GM20000 (cell line): ENCODE measurements around the gene ZNF552.
A peak's percentile ranks its signal among the peaks of the same experiment; 100 is the strongest.
"Not testable (repeated sequence)": the region's sequence is repeated elsewhere in the genome, so short reads cannot be mapped to it uniquely, and the experiment has no call there.

Experiments
- DNase-seq: peaks from one replicate; pipeline ENCODE4 v3.0.0; 2012; ENCODE audit warnings: low spot score
- TF ChIP-seq, protein P1 (sequence below): IDR thresholded peaks from 2 replicates; pipeline ENCODE4 v1.5.1; 2012; ENCODE audit warnings: mild to moderate bottlenecking, control low read depth; ENCODE audit errors: extremely low read depth, missing control alignments

Gene ZNF552

DNA sequence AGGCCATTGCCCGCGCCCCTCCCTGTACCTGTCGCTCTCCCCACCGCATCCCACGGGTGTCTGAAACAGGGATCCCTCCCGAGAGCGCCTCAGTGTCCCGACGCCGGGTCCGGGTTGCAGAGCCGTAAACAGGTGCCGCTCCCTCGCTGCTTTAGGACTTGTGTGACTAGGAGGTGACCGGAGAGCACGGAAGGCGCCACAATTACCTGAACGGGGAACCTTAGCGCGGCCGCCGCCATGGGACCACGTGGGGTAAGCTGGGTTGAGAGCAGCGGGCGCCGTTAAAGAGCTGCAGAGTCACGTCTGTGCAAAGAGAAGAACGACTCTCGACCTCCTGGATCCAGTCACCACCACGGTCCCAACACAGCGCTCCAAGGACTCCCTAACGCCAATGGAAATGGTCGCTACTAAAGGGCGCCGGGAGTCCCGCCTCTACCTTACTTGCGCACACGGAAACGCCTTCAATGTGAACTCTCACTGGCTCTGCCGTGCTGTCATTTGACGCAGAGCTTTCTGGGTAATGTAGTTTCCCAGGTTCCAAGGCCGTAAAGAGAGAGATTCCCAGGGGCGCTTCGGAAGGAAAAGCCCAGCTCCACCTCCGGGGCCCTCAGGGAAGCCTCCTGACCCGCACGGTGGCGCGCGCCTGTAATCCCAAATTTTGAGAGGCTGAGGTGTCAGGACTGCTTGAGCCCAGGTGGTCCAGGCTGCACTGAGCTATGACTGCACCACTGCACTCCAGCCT is at the start of gene ZNF552:
Gene ZNF552 (minus strand): TSS at position 409 of the 742 bp plus-strand sequence. CDS start 170 bp downstream, at position 239.
- TF ChIP-seq, protein P1, sequence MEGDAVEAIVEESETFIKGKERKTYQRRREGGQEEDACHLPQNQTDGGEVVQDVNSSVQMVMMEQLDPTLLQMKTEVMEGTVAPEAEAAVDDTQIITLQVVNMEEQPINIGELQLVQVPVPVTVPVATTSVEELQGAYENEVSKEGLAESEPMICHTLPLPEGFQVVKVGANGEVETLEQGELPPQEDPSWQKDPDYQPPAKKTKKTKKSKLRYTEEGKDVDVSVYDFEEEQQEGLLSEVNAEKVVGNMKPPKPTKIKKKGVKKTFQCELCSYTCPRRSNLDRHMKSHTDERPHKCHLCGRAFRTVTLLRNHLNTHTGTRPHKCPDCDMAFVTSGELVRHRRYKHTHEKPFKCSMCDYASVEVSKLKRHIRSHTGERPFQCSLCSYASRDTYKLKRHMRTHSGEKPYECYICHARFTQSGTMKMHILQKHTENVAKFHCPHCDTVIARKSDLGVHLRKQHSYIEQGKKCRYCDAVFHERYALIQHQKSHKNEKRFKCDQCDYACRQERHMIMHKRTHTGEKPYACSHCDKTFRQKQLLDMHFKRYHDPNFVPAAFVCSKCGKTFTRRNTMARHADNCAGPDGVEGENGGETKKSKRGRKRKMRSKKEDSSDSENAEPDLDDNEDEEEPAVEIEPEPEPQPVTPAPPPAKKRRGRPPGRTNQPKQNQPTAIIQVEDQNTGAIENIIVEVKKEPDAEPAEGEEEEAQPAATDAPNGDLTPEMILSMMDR = no peak
- peak; percentile 80 for DNase-seq

DNA sequence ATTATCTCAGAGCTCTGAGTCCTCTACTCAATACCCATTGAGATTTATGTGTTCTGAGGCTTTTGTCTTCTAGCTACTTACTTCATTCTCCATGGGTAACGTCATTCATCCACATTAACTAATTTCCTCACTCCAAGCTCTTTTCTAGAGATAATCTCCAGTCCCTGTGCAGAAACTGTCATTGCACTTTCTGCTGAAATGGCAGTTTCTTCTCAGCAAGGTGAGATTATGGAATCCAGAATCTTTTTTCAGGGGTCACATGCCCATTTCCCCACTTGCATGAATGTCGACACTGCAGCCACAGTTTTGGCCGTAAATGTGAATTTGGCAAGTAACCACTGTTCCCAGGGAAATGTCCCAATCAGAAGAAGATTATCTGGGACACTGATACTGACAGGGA is 47.6 kb upstream of the ZNF552 start:
- not testable (repeated sequence) for DNase-seq

DNA sequence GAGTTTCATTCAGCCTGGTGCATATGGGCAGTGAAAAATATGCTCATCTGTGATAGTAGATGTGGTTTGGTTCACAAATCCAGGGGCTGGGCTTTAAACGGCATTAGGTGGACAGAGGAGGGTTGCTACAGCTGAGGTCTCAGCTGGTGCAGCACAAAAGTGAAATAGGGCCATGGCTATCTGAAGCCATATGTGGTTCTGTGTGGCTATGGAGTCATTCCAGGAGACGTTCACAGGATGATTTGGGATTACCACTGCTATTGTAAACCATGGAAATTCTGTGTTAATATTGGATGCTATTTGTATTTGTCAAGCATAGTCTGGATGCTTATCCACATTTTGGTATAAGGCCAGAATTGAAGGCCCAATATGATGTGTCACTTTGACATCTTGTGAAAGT is 39.4 kb upstream of the ZNF552 start:
- not testable (repeated sequence) for DNase-seq

DNA sequence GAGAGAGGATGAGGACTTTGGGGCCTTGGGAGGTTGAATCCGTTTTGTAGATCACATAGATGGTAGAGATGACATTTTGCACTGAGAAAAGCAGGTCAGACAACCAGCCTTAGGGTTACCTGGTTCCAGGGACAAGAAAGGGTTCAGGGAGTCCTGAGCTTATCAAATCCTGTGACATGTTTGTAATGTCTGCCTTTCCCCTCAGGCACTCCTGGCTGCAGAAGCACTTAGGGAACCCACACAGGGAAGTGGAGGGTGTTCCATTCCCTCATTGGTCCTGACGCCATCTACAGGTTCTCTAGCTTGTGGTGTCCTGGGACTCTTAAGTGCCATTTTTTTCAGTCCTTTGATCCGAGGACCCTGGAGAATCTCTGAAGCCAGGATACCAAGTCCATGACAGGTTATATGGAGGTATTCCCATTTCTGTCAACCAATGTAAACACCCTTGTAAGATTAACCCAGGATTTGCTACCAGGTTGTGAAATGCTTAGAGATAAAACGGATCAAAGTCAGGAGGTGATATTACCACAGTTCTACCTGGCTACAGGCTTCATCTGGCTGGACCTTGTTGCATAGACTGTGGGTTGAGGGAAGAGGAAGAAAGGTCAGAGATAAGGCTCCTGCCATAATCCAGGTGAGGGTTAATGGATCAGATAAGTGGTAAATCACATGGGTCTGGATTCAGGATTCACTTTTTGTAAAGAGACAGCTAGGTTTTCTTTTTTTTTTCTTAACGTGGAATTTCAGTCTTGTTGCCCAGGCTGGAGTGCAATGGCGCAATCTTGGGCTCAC is 37.3 kb upstream of the ZNF552 start:
- not testable (repeated sequence) for DNase-seq

DNA sequence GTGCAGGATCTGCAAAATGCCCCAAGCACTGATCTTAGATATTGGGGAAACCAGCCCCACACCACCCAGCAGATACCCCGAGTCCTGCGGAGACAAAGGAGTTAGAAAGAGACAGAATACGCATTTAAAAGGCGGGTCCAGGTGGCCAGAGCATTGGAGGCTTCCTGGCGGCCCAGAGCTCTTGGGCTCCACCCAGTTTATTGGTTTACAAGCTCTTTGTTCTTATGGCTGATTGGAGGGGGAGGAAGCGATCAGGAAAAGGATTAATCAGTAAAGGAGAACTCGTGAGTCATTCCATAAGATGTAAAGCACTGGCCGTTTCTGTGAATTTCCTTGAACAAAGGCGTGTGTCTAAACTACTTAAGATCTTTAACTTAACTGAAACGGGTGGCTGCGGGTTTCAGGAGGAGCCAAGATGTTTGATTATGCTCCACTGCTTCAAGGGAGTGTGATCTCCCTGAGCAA is 35.9 kb upstream of the ZNF552 start:
- TF ChIP-seq, protein P1 = no peak
- DNase-seq = peak; percentile 6

DNA sequence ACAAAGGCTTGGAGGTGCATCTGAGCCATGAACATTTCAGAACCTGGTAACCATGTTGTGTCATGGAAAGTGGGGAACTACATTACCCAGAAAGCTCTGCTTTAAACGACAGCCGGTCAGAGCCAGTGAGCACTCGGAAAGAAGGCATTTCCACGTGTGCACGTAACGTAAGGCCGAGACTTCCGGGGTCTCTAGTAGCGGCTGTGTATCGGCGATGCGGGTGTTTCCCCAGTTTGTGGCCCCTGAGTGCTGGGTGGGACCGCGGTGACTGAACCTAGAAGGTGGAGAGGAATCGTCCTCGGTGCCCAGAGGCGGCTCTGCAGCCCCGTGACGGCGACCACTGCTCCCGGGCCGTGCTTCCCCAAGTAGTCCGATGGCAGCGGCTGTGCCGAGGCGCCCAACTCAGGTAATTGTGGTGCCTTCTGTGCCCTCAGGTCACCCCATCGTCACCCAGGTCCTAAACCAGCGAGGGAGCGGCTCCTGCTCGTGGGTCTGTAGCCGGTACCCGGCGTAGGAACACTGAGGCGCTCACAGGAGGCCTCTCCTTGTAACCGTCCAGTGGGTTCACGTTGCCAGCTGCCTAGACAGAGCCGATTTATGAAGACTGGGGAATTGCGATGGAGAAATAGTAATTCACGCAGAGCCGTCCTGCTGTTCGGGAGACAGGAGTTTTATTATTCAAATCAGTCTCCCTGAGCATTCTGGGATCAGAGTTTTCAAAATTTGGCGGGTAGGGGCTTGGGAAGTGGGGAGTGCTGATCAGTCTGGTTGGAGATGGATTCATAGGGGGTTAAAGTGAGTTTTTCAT is 35.2 kb upstream of the ZNF552 start, which contains the start of gene ZNF587:
Gene ZNF587 (plus strand): TSS at position 194 of the 808 bp plus-strand sequence. CDS start 180 bp downstream, at position 374.
- DNase-seq = peak; percentile 74

DNA sequence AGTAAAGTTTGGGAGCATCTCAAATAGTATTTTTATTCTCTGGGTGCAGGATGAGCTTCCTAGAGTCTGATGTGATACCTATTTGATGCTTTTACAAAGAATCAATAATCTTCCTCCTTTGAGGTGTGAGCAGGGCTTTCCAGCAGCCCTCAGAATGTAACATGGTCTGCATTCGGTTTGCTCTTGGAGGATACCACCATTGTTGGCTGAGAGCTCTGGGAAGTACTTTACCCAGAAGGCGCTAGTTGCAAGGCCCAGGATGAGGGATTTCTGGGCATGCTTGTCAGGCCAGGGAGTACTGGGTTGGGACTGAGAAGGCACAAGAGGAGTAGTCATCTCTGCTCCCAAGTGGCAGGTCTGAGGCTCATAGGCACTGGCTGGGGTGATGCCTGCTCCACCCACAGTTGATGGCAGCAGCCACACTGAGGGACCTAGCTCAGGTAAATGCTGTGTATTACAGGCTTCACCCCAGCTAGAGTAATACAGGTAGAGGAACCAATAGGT is 34.5 kb upstream of the ZNF552 start:
- not testable (repeated sequence) for DNase-seq

DNA sequence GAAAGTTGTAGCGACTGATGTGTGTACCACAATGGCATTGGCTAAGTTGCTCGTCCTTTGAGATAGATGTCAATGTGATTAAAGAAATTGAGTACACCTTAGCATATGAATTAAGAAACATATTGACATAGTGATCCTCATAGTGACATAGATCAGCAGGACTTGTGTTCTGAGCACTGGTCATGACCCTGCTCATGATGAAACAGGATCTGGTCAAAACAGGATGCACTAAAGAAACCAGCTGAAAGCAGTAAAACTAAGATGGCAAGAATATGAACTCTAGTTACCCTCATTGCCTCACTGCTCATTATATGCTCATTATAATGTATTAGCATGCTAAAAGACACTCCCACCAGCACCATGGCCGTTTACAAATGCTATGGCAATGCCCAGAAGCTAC is 32.5 kb upstream of the ZNF552 start:
- not testable (repeated sequence) for DNase-seq

DNA sequence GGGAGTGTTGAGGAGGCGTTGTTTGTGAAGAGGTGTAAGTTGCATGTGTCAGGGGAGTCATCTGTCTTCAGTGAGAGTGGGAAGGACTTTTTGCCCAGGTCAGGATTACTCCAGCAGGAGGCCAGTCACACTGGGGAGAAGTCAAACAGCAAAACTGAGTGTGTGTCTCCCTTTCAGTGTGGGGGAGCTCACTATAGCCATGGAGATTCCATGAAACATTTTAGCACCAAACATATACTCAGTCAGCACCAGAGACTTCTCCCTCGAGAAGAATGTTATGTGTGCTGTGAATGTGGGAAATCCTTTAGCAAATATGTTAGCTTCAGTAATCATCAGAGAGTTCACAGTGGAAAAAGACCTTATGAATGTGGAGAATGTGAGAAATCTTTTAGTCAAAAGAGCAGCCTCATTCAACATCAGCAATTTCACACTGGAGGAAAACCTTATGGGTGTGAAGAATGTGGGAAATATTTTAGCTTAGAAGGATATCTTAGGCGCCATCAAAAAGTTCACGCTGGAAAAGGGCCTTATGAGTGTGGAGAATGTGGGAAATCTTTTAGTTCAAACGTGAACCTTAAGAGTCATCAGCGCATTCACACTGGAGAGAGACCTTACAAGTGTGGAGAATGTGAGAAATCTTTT is 26.5 kb upstream of the ZNF552 start:
- no peak for DNase-seq

DNA sequence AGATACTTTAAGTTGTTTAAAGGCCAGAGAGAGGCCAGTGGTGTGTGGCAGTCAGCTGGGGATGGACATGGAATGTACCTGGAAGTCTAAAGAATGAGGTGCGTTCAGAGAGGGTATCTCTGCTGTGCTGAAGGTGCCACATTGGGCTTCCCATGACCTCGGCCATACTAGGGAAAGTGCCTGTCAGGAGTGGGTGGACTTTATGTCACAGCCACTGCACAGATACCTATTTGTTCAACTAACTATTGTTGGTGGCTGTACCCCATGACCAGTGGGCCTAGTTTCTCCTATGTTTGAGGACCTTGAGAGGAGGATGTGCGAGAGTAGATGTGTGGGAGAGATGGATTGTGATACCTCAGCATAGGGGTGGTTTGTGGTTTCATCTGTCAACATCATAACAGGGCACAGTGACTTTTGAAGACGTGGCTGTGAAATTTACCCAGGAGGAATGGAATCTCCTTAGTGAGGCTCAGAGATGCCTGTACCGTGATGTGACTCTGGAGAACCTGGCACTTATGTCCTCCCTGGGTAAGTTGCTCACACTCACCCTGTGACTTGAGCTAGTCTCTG is 24.0 kb upstream of the ZNF552 start:
- not testable (repeated sequence) for DNase-seq

More for the DNA sequence above, 26.5 kb upstream of the ZNF552 start:
- TF ChIP-seq, protein P1 = no peak

DNA sequence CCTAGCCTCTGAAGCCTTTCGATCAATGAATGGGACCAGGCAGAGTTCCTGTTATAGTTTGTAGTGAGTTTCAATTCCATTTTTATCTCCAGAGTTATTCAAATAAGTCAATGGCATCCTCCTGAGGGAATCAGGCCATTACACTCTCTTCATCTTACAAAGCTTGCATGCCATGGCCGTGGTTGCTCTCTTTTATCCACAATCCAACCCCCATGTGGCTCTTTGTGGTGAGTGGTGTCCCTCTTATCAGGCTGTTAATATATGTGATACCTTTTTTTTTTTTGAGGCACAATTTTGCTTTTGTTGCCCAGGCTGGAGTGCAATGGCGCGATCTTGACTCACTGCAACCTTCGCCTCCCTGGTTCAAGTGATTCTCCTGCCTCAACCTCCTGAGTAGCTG is 22.3 kb upstream of the ZNF552 start:
- DNase-seq = not testable (repeated sequence)
